ENCODE data around the gene MANEAL.

MANEAL gene

GRCh38 chr1:37755290-37755689, 38.4 kb upstream of the MANEAL start:
- TF ChIP-seq CTCF (IDR thresholded peaks at IDR 0.05) (no peak), ZFX (IDR thresholded peaks at IDR 0.05; ENCODE audit: borderline replicate concordance) (no peak)
- no peak overlapping the region for H3K27ac ChIP-seq

GRCh38 chr1:37755951-37756560, 37.6 kb upstream of the MANEAL start:
- no peak overlapping the region for H3K27ac ChIP-seq
- no peak for TF ChIP-seq CTCF (IDR thresholded peaks at IDR 0.05)
- TF ChIP-seq ZFX (IDR thresholded peaks at IDR 0.05; ENCODE audit: borderline replicate concordance), result no peak

GRCh38 chr1:37759451-37759850, 34.2 kb upstream of the MANEAL start:
- H3K27ac ChIP-seq, result no peak overlapping the region
- TF ChIP-seq CTCF (IDR thresholded peaks at IDR 0.05), result no peak
- no peak for TF ChIP-seq ZFX (IDR thresholded peaks at IDR 0.05; ENCODE audit: borderline replicate concordance)

GRCh38 chr1:37761416-37762095, 32.1 kb upstream of the MANEAL start:
- 0 out of 2 replicates have a peak, but pooled peaks have one; percentile 14 for TF ChIP-seq CTCF (IDR thresholded peaks at IDR 0.05)
- no peak for TF ChIP-seq ZFX (IDR thresholded peaks at IDR 0.05; ENCODE audit: borderline replicate concordance)

GRCh38 chr1:37762516-37762915, 31.1 kb upstream of the MANEAL start:
- no peak for TF ChIP-seq ZFX (IDR thresholded peaks at IDR 0.05; ENCODE audit: borderline replicate concordance)
- TF ChIP-seq CTCF (IDR thresholded peaks at IDR 0.05), result no peak

More at GRCh38 chr1:37761416-37762095, 32.1 kb upstream of the MANEAL start:
- no peak overlapping the region for H3K27ac ChIP-seq

GRCh38 chr1:37763791-37764413, 29.7 kb upstream of the MANEAL start:
- TF ChIP-seq ZFX (IDR thresholded peaks at IDR 0.05; ENCODE audit: borderline replicate concordance), result no peak
- no peak for TF ChIP-seq CTCF (IDR thresholded peaks at IDR 0.05)
- no peak overlapping the region for H3K27ac ChIP-seq

More at GRCh38 chr1:37762516-37762915, 31.1 kb upstream of the MANEAL start:
- H3K27ac ChIP-seq, result no peak overlapping the region

GRCh38 chr1:37764414-37764825, 29.2 kb upstream of the MANEAL start:
- no peak for TF ChIP-seq CTCF (IDR thresholded peaks at IDR 0.05)
- TF ChIP-seq ZFX (IDR thresholded peaks at IDR 0.05; ENCODE audit: borderline replicate concordance), result no peak
- no peak overlapping the region for H3K27ac ChIP-seq

Measured in 22Rv1 (cell line).